Measurements from ENCODE around the gene MGAT4A.

MGAT4A gene

DNA sequence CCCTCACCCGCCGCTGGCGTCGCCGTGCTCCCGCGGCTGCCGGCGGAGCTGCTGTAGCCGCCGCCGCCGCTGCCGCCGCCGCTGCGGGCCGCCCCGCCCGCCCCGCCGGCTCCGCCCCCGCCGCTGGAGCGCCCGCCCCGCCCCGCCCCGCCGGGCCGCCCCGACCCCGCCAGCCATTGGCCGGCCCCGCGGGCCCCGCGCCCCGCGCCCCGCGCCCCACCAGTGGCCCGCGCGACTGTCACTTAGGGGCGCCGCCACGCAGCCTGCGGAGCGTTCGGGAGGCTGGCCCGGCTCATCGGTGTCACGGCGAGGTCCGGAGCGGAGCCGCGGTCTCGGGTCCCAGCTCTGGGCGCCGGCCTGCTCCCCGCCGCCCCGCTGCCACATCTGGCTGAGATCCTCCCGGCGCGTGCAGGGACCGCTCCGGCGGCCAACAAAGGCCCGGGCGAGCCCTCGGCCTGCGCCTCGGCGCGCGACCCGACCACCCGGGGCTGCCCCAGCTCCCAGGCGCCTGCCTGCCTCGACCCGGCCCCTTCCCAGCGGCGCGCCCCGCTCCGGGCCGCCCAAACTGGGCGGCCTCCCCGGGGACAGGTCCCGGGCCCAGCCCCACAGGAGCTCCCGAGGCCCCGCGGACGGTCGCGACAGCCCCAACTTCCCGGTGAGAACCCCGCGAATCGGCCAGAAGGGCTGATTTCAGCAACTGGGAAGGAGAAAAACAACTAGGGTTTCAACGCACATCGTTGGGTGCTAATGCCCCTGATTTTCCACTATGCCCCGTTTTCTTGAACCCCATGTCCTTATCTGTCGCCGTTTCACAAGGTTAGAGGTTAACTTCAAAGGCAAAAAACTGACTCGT lies at the start of gene MGAT4A:
MGAT4A (minus strand) TSS at position 92 of the 853 bp plus-strand sequence. CDS start 4,800 bp downstream, outside the sequence.
- DNase-seq: peak; percentile 85

GRCh38 chr2:98778741-98779483 lies 48.0 kb upstream of the MGAT4A start:
- no peak for DNase-seq

DNA sequence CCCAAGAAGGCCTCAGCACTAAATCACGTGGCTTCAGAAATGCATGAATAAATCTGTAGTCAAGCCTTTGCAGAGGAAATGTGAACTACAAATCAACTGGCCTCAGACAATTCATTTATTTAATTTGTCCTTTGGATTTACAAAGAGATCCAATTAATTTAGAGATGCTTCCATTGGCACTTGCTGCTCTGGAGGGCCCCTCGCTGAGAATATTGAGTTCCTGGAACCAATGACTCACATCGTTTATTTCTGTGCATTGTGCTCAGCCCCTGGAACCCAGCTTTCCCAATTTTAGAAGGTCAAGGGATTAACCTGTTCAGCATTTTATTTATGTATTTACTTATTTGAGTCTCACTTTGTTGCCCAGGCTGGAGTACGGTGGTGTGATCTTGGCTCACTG lies 47.2 kb upstream of the MGAT4A start:
- DNase-seq: no peak

- no peak for DNase-seq
Measured at GRCh38 chr2:98777710-98778109, 46.8 kb upstream of the MGAT4A start.

DNA sequence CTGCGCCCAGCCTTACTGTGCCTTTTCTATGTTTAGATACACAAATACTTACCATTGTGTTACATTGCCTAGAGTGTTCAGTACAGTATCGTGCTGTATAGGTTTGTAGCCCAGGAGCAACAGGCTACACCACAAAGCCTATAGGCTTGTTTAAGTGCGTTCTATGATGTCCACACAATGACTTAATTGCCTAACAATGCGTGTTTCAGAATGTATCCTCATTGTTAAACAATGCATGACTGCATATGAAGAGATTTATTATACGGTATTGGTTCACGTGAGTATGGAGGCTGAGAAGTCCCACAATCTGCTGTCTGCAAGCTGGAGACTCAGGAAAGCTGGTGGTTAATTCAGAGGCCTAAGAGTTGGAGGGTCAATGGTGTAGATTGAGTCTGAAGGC lies 46.1 kb upstream of the MGAT4A start:
- DNase-seq: no peak

DNA sequence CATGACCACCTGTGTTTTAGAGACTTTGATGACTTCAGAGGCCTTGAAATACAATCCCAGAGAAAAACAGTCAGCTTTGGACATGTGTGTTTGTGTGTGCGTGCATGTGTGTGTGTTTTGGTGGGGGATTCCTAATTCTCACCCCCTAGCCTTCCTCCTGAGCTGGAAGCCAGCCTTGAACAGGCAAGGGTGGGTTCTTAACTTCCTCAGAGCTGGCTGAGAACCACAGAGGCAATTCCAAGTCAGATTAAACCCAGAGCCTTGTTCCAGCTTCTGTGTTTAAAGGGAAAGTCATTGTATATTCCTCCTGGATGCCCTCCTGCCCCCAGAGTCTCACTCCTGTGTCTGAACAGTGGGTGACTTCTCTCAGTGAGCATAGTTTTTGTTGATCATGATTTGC lies 45.2 kb upstream of the MGAT4A start:
- no peak for DNase-seq

GRCh38 chr2:98775146-98775986 lies 44.4 kb upstream of the MGAT4A start:
- DNase-seq: no peak

GRCh38 chr2:98773907-98774306 lies 43.0 kb upstream of the MGAT4A start:
- peak; percentile 15 for DNase-seq

DNA sequence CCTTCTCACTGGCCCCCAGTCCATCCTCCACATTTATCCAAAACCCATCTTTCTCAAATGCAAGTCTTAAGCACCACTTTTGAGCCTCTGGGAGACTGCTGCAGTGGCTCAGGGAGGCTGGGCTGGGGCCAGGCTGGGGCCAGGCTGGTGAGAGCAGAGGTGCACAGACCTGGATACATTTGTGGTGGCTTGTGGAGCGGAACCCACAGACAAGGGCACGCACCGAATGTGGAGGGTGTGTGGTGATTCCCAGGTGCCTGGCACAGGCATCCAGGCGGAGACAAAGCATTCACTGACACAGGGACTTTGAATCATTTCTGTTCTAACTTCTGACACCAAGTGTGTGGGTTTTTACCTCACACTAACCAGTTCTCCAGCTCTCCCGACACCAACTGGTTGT lies 42.2 kb upstream of the MGAT4A start:
- no peak for DNase-seq

DNA sequence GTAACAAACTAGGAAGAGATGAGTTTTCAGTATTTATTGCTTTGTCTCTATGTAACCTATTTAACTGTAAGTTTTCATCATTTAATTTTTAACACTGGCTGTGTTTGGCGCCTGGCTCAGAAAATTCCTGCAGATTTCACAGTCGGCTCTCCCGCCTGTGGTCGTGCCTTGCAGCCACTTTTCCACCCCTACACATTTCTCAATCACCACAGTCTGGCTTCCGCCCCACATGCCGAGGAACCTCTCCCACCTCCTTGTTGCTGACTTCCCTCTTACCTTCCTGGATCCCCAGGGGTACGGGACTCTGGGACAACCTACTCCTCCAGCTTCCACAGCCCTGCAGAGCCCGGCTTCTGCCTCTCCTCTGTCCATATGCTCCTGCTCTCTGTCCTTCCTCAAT lies 41.6 kb upstream of the MGAT4A start:
- no peak for DNase-seq

DNA sequence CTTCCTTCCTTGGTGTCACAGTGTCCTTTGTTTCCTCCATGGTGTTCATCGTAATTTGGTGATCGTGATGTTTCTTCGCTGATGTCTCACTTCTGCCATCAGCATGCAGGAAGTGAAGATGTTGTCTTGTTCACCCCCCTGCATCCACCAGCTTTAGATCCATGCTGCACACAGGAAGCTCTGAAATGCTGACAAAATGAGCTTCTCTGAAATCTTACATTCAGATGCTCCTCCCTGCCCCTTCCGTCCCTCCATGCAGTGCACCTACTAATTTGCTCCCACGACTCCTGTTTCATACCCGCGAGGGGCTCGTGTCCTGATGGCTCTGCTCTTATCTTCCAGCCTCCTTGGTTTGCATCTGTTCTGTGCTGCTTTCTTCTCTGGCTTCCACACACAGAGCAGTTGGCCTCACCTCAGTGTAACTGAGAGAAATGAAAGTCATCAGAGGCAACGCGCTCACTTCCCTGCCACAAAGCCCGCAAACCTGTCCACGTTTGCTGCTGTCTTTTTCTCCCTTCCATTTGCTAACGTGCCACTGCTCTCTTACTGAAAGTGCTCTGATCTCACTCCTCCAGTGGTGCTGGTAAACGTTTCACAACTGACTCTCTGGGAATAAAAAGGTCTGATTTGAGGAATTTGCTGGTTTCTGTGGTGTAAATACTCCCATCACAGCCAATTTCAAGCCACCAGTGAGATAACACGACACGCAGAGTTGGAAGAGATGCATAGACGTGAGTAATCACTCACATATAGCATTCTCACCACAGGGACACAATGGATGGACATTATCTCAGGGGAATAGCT lies 41.0 kb upstream of the MGAT4A start:
- DNase-seq: peak; percentile 77

GRCh38 chr2:98771264-98771663 lies 40.3 kb upstream of the MGAT4A start:
- DNase-seq: peak; percentile 22

GRCh38 chr2:98769784-98770183 lies 38.9 kb upstream of the MGAT4A start:
- peak; percentile 51 for DNase-seq

- DNase-seq: no peak
Measured at GRCh38 chr2:98769114-98769476, 38.2 kb upstream of the MGAT4A start.

DNA sequence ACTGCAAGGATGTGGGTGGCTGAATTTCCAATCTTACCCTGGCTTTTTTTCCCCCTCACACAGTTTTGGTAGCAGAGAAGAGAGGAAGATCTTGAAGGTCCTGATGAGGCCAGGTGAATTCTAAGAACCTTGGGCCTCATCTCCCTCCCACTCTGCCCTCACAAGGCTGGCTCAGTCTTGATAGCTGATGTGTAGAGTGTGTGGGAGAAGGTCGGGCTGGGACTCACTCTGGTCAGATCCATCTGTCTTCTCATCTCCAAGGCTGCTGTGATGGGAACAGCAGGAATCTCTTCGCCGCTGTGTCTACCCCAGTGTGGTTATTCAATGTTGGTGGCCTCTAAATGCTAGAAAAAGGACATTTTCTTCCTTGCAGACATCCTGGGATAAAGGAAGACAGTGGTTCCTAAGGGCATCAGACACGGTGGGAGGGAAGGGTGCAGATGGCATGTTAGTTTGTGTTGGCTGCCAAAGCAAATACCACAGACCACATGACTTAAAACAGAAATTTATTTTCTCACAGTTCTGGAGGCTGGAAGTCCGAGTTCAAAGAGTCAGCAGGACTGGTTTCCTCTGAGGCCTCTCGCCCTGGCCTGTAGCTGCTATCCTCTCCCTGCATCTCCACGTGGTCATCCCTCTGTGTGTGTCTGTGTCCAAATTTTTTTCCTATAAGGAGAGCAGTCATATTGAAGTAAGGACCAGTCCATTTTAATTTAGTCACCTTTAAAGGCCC lies 37.6 kb upstream of the MGAT4A start:
- peak; percentile 39 for DNase-seq

GRCh38 chr2:98764499-98764898 lies 33.6 kb upstream of the MGAT4A start:
- DNase-seq: no peak

DNA sequence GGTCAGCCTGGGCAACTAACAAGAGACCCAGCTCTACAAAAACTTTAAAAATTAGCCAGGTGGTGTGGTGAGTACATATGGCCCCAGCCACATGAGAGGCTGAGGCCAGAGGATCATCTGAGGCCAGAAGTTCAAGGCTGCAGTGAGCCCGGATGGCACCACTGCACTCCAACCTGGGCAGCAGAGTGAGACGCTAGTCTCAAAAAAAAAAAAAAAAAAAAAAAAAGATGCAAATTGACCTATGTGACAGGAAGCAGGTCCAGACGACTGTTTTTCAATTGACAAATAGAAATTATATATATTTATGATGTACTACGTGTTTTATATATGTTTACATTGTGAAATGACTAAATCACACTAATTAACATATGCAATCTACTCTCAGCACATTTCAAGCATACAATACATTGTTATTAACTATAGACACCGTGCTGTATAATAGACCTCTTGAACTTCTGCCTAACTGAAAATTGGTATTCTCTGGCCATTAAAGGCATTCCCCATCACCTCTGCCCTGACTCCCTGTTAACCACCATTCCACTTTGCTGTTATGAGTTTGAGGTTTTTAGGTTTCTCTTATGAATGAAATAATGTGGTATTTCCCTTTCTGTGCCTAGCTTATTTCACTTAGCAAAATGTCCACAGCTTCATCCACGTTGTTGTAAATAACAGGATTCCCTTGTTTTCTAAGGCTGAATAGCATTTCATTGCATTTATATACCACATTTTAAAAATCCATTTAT lies 32.4 kb upstream of the MGAT4A start:
- no peak for DNase-seq

DNA sequence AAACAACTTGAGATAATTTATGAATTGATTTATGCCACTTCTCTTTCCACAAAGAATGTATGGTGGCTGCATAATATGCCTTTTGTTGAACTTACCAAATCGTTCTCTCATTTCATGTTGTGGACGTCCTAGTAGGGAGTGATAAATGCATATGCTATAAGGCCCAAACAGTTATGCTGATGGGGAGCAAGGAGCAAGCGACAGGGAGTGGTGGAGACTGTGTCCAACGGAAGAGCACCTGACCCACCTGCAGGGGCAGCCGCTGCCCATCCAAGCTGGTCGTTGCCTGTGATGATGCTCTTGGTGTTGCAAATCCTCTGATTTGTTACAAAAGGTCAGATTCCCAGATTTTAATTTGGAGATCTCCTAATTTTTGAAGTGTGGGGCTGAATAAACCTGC lies 31.0 kb upstream of the MGAT4A start:
- no peak for DNase-seq

GRCh38 chr2:98761267-98761781 lies 30.4 kb upstream of the MGAT4A start:
- peak; percentile 85 for DNase-seq

GRCh38 chr2:98759827-98760625 lies 29.1 kb upstream of the MGAT4A start:
- no peak for DNase-seq
